Esophagus muscularis mucosa (tissue), 3 donors: ENCODE results near the gene DOLPP1.

Experiments used
- POLR2A ChIP-seq: fragments of 450-650 bp; IDR thresholded peaks from one replicate; pipeline ENCODE4 v1.6.1; 2017; ENCODE audit warnings: antibody characterized with exemption, moderate library complexity, mild to moderate bottlenecking, low read depth
- POLR2AphosphoS5 ChIP-seq, 2 donors: sonication (generic); formaldehyde crosslinking; IDR thresholded peaks; one replicate each; pipeline ENCODE4 v1.6.1; 2017; ENCODE audit warnings: antibody characterized with exemption in 2 of 2
- TF ChIP-seq, protein P1 (sequence below), 3 experiments: fragments of 200-600 bp in 2 of 3; fragments of 450-650 bp in 1 of 3; sonication (generic) in 2 of 3; IDR thresholded peaks; one replicate each; pipeline ENCODE4 v1.5.1; 2017 to 2019; ENCODE audit warnings: antibody characterized with exemption in 3 of 3, mild to moderate bottlenecking in 2 of 3, moderate library complexity in 1 of 3

DNA sequence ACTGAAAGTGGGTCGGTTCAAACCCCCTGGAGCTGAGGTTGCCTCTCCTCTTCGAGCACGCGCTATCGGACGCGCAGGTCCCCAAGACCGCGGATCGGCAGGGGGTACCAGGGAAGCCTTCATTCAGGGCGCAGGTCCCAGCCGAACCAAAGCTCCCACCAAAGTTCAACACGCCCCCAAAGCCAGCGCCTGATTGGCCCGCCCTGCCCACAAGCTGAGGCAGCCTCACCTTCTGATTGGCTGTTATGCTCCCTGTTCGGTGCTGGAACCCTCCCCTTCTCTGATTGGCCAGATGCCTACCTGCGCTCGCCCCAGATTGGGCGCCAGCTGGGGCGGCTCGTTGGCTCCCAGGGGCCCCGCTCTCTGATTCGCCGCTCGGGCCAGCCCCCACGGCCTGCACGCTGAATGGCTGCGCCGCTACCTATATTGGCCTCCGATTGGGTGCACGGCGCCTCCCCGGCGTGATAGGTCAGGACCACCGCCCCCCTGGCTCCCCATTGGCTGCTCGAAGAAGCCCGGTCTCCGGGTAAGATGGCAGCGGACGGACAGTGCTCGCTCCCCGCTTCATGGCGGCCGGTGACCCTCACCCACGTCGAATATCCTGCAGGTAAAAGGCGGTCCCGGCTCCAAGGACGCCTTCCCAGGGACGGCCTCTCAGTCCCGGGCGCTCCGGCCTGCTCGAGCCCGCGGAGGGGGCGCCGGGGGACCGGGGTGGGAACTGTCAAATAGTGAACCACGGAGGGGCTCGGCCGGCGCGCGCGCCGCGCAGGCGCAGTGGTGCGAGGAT, at the start of gene DOLPP1:
- TF ChIP-seq, protein P1, sequence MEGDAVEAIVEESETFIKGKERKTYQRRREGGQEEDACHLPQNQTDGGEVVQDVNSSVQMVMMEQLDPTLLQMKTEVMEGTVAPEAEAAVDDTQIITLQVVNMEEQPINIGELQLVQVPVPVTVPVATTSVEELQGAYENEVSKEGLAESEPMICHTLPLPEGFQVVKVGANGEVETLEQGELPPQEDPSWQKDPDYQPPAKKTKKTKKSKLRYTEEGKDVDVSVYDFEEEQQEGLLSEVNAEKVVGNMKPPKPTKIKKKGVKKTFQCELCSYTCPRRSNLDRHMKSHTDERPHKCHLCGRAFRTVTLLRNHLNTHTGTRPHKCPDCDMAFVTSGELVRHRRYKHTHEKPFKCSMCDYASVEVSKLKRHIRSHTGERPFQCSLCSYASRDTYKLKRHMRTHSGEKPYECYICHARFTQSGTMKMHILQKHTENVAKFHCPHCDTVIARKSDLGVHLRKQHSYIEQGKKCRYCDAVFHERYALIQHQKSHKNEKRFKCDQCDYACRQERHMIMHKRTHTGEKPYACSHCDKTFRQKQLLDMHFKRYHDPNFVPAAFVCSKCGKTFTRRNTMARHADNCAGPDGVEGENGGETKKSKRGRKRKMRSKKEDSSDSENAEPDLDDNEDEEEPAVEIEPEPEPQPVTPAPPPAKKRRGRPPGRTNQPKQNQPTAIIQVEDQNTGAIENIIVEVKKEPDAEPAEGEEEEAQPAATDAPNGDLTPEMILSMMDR (IDR thresholded peaks at IDR 0.05): peak in 1 of 3 experiments; percentile 43
- TF ChIP-seq POLR2AphosphoS5 (IDR thresholded peaks at IDR 0.05) (peak in 1 of 2 donors; percentile 80), POLR2A (peak; percentile 44)
